Transverse colon (tissue), 4 donors: ENCODE results near the gene HPS6.

Experiments used
- CTCF ChIP-seq, 5 experiments: fragments of 200-600 bp in 3 of 5; fragments of 450-650 bp in 2 of 5; sonication (generic) in 3 of 5; IDR thresholded peaks; 1 replicate in 2 of 5; 2 replicates in 3 of 5; pipeline ENCODE4 v1.5.1; 2016 to 2017; ENCODE audit warnings: antibody characterized with exemption in 5 of 5, inconsistent platforms in 3 of 5, mild to moderate bottlenecking in 2 of 5, moderate library complexity in 1 of 5
- EP300 ChIP-seq: sonication (generic); formaldehyde crosslinking; IDR thresholded peaks from one replicate; pipeline ENCODE4 v1.6.1; 2017; ENCODE audit warnings: antibody characterized with exemption, low read depth
- POLR2A ChIP-seq: fragments of 450-650 bp; IDR thresholded peaks from one replicate; pipeline ENCODE4 v1.6.1; 2016; ENCODE audit warnings: antibody characterized with exemption, mild to moderate bottlenecking, moderate library complexity
- POLR2AphosphoS5 ChIP-seq, 3 donors: sonication (generic); formaldehyde crosslinking; IDR thresholded peaks; one replicate each; pipeline ENCODE4 v1.6.1; 2016; ENCODE audit warnings: antibody characterized with exemption in 3 of 3

- no peak for TF ChIP-seq POLR2A
- peak; percentile 88 to 93 (median 90) for TF ChIP-seq CTCF (IDR thresholded peaks at IDR 0.05)
- TF ChIP-seq EP300: no peak
- TF ChIP-seq POLR2AphosphoS5 (IDR thresholded peaks at IDR 0.05): no peak
Observed at GRCh38 chr10:102072673-102073527, 7.8 kb downstream of the HPS6 start.
